Fibroblast of skin of abdomen (primary cell): Measurements from ENCODE around the gene SGPP1.
"Not testable (repeated sequence)": the region's sequence is repeated elsewhere in the genome, so short reads cannot be mapped to it uniquely, and the experiment has no call there.

Experiments
- DNase-seq: peaks from one replicate; pipeline ENCODE4 v3.0.0-alpha.2; 2013

SGPP1 gene

DNA sequence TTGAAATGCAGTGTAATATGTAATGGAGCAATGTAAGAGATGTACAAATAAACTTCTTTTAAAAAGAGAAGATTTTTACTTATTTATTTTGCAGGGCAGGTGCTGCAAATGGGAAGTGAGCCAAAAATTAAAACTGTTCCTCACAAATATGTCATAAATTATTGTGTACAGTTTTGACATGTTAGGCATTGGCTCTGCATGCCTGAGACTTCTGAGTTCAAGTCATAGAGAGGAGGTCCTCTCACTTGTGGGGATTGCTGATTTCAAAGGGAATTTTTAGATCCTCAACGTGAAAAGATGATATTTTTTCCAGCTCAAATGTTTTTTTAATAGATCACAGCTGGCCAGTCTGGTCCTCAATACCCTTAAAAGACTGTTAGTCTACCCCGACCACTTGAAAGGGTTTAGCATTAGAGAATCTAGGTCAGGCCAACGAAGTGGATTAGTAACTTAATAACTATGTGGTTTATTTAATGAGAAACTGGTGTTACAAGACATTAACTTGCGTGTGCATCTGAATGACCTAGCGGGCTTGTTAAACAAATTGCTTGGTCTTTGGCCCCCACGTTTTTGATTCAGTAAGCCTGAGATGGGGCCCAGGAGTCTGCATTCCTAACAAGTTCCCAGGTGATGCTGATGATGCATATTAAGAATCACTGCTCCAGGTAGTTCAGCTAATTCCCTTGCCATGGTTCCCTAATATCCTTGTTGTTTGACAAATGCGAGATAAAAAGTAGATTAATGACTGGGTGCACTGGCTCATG lies 55.3 kb downstream of the SGPP1 start:
- peak; percentile 83 for DNase-seq

DNA sequence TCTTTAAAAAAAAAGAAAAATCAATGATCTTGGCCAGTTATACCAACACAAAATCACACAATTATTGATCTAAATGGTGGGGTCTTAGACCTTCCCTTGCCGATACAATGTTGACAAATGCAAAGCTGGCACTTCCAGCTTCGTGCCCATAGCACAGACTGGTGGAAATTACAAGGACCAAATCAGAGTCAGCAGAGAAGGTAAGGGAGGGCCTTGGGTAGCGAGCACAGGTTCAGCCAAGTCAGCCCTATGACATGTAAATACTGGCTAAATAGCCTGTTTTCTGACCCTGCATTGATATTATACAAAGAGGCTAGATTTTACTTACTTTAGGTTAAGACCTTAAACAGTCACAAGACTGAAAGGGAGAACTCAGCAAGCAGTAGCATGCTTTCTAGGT lies 55.9 kb downstream of the SGPP1 start:
- no peak for DNase-seq

- no peak for DNase-seq
Observed at GRCh38 chr14:63670692-63671091, 57.2 kb downstream of the SGPP1 start.

DNA sequence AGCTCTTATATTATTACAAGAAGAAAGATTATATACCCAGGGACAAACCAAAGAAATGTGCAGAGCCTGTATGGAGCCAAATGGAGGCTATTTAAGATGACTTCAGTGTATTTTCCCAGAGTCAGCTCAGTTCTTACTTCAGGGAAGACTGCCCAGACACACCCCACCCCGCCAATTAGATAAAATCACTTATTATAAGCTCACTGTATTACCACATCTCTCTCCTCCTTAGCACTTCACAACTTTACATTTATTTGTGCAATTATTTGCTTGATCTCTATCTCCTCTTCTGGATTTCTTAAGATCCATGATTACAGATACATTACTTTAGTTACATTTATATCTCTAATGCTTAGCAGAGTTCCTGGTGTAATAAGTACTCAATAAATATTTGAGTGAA lies 61.5 kb downstream of the SGPP1 start:
- no peak for DNase-seq

DNA sequence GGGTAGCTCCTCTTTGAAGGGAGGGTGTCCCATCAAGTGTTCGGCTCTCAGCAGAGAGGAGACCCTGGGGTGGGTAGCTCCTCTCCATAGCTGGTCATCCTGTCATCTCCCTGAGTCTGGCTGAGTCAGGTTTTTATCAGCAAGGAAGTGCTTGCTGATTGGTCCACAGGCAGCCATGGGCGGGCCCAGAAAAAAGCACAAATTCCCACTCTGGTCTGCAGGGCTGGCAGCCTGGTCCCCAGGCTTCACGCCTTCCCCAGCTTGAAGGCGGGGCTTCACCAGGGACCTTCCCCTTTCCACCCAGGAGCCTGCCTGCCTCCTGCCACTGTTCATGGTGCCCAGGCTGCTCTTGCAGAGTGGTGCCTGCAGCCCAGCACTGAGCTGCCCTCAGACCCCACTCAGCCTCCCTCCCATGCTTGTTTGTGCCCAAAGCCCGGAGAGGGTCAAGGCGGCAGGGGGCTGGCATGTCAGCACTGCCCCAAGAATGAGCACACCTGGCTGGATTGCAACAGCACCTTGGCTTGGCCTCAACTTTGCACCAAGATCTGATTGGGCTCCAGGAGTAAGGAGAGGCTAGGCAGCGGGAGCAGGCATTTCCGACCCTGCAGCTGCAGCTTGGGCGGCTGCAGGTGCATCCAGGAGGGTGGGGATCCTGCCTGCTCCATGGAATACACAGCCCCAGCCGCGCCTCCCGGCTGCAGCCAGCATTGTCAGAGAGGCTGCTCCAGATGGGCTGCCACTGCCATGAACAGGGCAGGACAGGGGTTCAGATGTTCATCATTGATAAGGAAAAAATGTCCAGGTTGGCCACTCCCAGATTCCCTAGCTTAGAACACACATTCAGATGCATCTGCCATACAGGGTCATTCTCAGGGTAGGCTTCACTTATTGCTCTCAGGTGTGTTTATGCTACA lies 64.2 kb downstream of the SGPP1 start:
- no peak for DNase-seq

DNA sequence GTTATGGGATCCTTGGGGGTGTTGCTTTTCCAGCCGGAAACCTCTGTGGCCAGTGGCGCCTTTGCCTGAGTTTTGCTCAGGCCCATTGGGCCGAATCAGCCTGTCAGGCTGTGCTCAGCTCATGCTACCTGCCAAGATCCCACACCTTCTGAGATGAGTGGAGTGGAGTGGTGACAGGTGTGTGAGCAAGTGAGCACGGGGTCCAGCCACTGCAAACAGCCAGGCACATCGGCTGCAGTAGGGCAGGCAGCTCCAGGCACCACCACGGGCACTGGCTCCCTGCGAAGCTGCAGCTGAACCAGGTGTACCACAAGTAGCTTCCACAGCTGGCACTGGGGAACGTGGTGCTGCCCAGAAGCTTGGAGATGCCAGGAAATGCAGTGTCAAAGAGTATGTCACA lies 65.1 kb downstream of the SGPP1 start:
- DNase-seq = no peak

DNA sequence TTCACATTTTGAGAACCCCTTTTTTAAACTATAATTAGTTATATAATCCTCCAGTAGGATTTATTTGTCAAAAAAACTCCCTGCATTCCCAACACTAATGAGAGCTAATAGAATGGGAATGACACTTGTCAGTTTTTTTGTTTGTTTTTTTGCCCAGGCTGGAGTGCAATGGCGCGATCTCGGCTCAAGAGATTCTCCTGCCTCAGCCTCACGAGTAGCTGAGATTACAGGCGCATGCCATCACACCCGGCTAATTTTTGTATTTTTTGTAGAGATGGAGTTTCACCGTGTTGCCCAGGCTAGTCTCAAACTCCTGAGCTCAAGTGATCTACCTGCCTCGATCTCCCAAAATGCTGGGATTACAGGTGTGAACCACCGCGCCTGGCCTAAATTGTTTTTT lies 66.0 kb downstream of the SGPP1 start:
- not testable (repeated sequence) for DNase-seq

- DNase-seq = no peak
Observed at GRCh38 chr14:63659726-63660125, 68.1 kb downstream of the SGPP1 start.

- no peak for DNase-seq
Observed at GRCh38 chr14:63656194-63656593, 71.7 kb downstream of the SGPP1 start.

DNA sequence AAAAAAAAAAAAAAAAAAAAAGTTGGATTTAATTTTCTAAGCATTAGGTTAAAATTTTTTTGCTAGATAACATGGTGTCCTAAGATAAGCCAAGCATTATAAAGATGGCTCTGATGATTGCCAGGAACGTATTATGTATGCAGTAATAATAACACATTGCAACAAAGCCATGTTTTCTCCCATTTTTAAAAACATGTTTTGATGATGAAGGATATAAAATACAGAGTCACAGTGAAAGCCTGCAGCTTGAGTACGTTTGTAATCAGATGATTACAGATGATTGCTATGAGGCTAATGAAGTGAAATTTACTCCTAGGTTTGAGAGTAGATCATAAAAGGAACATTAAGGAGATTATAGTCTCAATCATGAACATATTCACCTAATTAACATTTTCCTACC lies 72.9 kb downstream of the SGPP1 start:
- no peak for DNase-seq

DNA sequence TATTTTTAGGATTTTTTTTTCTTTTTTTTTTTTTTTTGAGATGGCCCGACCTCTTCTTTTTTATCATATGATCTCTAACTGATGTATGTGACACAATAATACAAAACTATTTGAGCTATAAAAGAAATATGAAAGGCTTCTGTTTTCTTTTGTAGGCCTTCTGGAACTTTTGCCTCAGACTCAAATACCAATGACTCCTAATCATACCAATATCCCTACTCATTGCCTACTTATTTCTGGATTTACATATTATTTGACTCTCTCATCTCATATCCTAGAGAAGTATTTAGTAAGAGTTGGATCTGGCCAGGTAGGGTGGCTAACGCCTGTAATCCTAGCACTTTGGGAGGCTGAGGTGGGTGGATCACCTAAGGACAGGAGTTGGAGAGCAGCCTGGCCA lies 73.5 kb downstream of the SGPP1 start:
- DNase-seq = peak; percentile 65

DNA sequence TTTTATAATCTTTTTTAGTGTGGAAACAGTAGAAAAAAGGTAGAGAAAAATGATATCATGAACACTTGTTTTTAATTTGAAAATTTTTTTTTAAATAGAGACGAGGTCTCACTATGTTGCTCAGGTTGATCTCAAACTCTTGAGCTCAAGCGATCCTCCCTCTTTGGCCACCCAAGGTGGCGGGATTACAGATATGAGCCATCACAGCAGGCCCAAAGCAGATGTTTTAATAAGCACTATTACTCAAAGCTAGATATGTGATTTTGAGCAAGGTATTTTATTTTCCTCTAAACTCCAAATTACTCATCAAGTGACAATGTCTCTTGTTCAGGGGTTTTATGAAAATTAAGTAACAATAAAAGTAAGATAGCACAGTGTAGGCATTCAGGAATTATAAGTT lies 75.5 kb downstream of the SGPP1 start:
- DNase-seq = no peak

GRCh38 chr14:63650256-63650952 lies 77.5 kb downstream of the SGPP1 start:
- no peak for DNase-seq

GRCh38 chr14:63647696-63648410 lies 80.0 kb downstream of the SGPP1 start:
- DNase-seq = peak; percentile 9

DNA sequence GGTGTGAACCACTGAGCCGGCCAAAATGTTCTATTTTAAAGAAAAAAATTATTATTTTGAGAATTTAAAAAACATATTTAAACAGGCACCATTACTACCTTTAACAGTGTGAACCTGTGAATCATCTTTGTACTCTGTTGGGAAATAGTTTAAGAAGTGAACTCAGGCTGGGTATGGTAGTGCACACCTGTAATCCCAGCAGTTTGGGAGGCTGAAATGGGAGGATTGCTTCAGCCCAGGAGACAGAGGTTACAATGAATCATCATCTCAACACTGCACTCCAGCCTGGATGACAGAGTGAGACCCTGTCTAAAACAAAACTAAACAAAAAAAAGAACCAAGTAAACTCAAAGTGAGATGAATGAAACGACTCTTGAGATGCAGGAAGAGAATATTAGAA lies 83.1 kb downstream of the SGPP1 start:
- DNase-seq = no peak

DNA sequence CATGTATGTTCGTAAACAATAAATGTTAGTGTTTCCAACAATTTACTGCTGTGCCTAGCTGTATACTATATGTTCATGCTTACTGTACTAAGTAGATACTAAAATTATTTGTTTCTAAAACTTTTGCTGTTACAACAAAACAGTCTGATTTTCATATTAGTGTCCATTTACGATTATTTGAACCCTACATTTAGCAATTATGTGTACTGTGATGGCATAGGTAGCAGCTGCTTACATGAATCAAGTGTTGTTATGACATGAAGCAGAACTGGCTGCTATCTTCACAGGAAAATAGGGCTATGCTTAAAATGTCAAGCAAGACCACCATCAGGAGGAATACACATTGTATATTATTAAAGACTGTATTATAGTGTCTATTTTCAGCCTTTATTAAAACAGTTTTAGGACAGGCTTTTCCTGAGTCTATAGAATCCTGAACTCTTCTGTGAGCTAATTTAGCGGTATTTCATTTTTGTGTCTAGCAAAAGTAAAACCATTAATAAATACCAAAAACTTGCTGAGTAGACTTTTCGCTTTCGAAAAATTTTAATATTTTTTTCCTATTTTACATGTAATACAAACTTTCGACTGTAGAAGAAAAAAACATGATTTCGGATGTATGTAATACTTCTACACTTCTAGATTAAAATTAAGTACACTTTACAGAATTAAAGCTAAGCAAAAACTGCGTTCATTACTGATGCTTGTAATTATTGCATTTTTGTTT lies 85.0 kb downstream of the SGPP1 start:
- DNase-seq = no peak

- DNase-seq = peak; percentile 94
Observed at GRCh38 chr14:63642229-63642611, 85.6 kb downstream of the SGPP1 start.

- peak; percentile 100 for DNase-seq
Observed at GRCh38 chr14:63641473-63642228, 86.2 kb downstream of the SGPP1 start, which contains the start of gene WDR89. WDR89 (minus strand) TSS chr14:63641871; CDS start chr14:63599942, 41,929 bp downstream.

- no peak for DNase-seq
Observed at GRCh38 chr14:63638493-63638892, 89.4 kb downstream of the SGPP1 start.

DNA sequence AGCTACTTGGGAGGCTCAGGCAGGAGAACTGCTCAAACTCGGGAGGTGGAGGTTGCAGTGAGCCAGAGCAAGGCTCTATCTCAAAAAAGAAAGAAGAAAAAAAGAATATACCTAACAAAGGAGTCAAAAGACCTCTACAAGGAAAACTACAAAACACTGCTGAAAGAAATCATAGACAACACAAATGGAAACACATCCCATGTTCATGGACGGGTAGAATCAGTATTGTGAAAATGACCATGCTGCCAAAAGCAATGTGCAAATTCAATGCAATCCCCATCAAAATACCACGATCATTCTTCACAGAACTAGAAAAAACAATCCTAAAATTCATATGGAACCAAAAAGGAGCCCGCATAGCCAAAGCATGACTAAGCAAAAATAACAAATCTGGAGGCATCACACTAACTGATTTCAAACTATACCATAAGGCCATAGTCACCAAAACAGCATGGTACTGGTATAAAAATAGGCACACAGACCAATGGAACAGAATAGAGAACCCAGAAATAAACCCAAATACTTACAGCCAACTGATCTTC lies 91.7 kb downstream of the SGPP1 start:
- not testable (repeated sequence) for DNase-seq
